Lower lobe of right lung (tissue), 2 donors: ENCODE results near the gene STX12. TPM values are rescaled to one million over a fixed set of nuclear protein-coding genes. Genes with fewer than 3 reads are reported as not detected.

Experiments used
- ATAC-seq, 2 donors: fragments of 200-7000 bp; cut with Tn5 transposase; one replicate each; pipeline ENCODE4 v1.9.1; 2020 to 2022; ENCODE audit warnings: mild to moderate bottlenecking in 2 of 2, moderate library complexity in 2 of 2
- DNase-seq: peaks from one replicate; pipeline ENCODE4 v3.0.0-alpha.2; 2020
- H3K27ac ChIP-seq: fragments of 200-600 bp; one replicate; pipeline ENCODE4 v1.8.0; 2022
- H3K27me3 ChIP-seq: fragments of 200-600 bp; one replicate; pipeline ENCODE4 v1.8.0; 2022; ENCODE audit warnings: low read depth
- H3K36me3 ChIP-seq: fragments of 200-600 bp; one replicate; pipeline ENCODE4 v1.8.0; 2022; ENCODE audit warnings: mild to moderate bottlenecking
- H3K4me1 ChIP-seq: fragments of 200-600 bp; one replicate; pipeline ENCODE4 v1.8.0; 2022
- H3K4me3 ChIP-seq: fragments of 200-600 bp; one replicate; pipeline ENCODE4 v1.8.0; 2022; ENCODE audit warnings: mild to moderate bottlenecking
- H3K9me3 ChIP-seq: fragments of 200-600 bp; one replicate; pipeline ENCODE4 v1.8.0; 2022
- intact Hi-C: fragments of 100-400 bp; cut with DNase I; formaldehyde crosslinking; loops from one replicate; pipeline ENCODE4 v1.11.0; 2022
- total RNA-seq: library from RNA; stranded (reverse); fragmentation: NEBNext Ultra II Directional; extraction: Animal tissue kit (Norgen Biotek cat#: 25700); gene quantifications from one replicate; pipeline ENCODE4 v1.2.1, GENCODE V29; 2021
- TF ChIP-seq, protein P1 (sequence below): fragments of 200-600 bp; IDR thresholded peaks from one replicate; pipeline ENCODE4 v1.8.0; 2022; ENCODE audit warnings: antibody characterized with exemption, mild to moderate bottlenecking
- donor health status: DM: no; HTN: yes; CAD: no; lungs with severe emphysema.

The STX12 gene
- total RNA-seq, 1 donor from 2014 or later, result 91.0 TPM

GRCh38 chr1:27727126-27727525 lies 45.9 kb upstream of the STX12 start:
- no peak for DNase-seq
- H3K27me3 ChIP-seq, result no peaks in the 10 kb centered on the region
- no peak for ATAC-seq
- H3K27ac ChIP-seq, result no peak overlapping the region
- TF ChIP-seq, protein P1, sequence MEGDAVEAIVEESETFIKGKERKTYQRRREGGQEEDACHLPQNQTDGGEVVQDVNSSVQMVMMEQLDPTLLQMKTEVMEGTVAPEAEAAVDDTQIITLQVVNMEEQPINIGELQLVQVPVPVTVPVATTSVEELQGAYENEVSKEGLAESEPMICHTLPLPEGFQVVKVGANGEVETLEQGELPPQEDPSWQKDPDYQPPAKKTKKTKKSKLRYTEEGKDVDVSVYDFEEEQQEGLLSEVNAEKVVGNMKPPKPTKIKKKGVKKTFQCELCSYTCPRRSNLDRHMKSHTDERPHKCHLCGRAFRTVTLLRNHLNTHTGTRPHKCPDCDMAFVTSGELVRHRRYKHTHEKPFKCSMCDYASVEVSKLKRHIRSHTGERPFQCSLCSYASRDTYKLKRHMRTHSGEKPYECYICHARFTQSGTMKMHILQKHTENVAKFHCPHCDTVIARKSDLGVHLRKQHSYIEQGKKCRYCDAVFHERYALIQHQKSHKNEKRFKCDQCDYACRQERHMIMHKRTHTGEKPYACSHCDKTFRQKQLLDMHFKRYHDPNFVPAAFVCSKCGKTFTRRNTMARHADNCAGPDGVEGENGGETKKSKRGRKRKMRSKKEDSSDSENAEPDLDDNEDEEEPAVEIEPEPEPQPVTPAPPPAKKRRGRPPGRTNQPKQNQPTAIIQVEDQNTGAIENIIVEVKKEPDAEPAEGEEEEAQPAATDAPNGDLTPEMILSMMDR, result no peak
- no peaks in the 10 kb centered on the region for H3K9me3 ChIP-seq
- H3K36me3 ChIP-seq, result peaks cover 40% of the 10 kb centered on the region
- H3K4me1 ChIP-seq, result peaks cover 15% of the 10 kb centered on the region
- peak overlapping the region; percentile 74 for H3K4me3 ChIP-seq
- intact Hi-C loops, result no loop called here

DNA sequence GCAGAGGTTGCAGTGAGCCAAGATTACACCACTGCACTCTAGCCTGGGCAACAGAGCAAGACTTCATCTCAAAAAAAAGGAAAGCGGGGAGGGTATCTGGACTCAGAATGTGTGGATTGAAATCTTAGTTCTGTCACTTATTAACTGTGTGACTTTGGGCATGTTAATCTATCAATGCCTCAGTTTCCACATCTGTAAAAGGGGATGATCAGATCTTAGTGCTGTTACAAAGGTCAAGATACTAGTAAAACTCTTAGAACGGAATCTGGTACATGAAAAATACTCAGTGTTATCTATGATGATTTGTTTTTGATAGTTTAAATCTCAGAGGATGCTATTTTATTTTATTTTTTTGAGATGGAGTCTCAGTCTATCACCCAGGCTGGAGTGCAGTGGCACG lies 36.8 kb upstream of the STX12 start:
- Histone ChIP-seq H3K36me3 (peaks cover 96% of the 10 kb centered on the region), H3K4me3 (no peak overlapping the region), H3K9me3 (no peaks in the 10 kb centered on the region), H3K4me1 (no peaks in the 10 kb centered on the region), H3K27ac (no peak overlapping the region), H3K27me3 (no peaks in the 10 kb centered on the region)
- DNase-seq, result no peak
- intact Hi-C loops, result no loop called here
- ATAC-seq, result no peak
- TF ChIP-seq, protein P1, result no peak

GRCh38 chr1:27741121-27741520 lies 31.9 kb upstream of the STX12 start:
- Histone ChIP-seq H3K27ac (no peak overlapping the region), H3K4me1 (no peaks in the 10 kb centered on the region), H3K36me3 (peaks cover 90% of the 10 kb centered on the region), H3K9me3 (no peaks in the 10 kb centered on the region), H3K27me3 (no peaks in the 10 kb centered on the region), H3K4me3 (no peak overlapping the region)
- DNase-seq (no peak), ATAC-seq (no peak)
- intact Hi-C loops, result no loop called here
- TF ChIP-seq, protein P1, result no peak

- Histone ChIP-seq H3K36me3 (peaks cover 84% of the 10 kb centered on the region), H3K9me3 (no peaks in the 10 kb centered on the region), H3K4me3 (no peak overlapping the region), H3K4me1 (no peaks in the 10 kb centered on the region), H3K27me3 (no peaks in the 10 kb centered on the region), H3K27ac (no peak overlapping the region)
- no peak for ATAC-seq
- intact Hi-C loops, result no loop called here
- no peak for DNase-seq
- TF ChIP-seq, protein P1, result no peak
Measured at GRCh38 chr1:27744556-27744955, 28.5 kb upstream of the STX12 start.

- Histone ChIP-seq H3K36me3 (peaks cover 85% of the 10 kb centered on the region), H3K4me1 (no peaks in the 10 kb centered on the region), H3K4me3 (no peak overlapping the region), H3K27ac (no peak overlapping the region), H3K27me3 (no peaks in the 10 kb centered on the region), H3K9me3 (no peaks in the 10 kb centered on the region)
- TF ChIP-seq, protein P1, result no peak
- no peak for DNase-seq
- intact Hi-C loops, result no loop called here
- no peak for ATAC-seq
Measured at GRCh38 chr1:27745466-27745865, 27.6 kb upstream of the STX12 start.

DNA sequence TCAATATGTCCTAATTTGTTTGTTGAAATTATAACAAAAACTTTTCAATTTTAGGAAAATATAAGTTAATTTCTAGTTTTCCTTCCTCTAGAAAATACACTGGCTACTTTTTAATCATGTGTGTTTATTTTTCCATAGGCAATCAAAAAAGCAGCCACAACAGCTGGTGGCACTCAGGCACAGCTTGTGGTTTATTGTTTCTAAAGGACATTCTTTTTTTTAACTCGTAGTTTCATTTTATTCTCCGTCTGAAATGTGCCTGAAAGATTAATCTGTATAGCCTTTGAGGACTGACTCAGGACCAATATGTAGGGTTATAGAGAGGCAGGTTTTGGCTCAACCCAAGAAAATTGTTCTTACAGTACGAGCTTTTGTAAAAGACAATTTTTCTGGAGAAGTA lies 20.7 kb upstream of the STX12 start:
- H3K4me3 ChIP-seq, result no peak overlapping the region
- peak overlapping the region; percentile 51 for H3K27ac ChIP-seq
- no peaks in the 10 kb centered on the region for H3K27me3 ChIP-seq
- intact Hi-C loops, result no loop called here
- ATAC-seq (no peak), DNase-seq (no peak)
- TF ChIP-seq, protein P1, result no peak
- H3K9me3 ChIP-seq, result no peaks in the 10 kb centered on the region
- peaks cover 74% of the 10 kb centered on the region for H3K36me3 ChIP-seq
- H3K4me1 ChIP-seq, result peaks cover 4% of the 10 kb centered on the region
